IPS-15b (cell line): ENCODE measurements around the gene ATP2C2.
"Not testable (repeated sequence)": the region's sequence is repeated elsewhere in the genome, so short reads cannot be mapped to it uniquely, and the experiment has no call there.

Experiments used
- H3K27me3 ChIP-seq: one replicate; pipeline ENCODE4 v1.6.1; 2013; ENCODE audit warnings: low read length; ENCODE audit not compliant: control insufficient read depth, insufficient read depth
- H3K36me3 ChIP-seq: one replicate; pipeline ENCODE4 v1.6.1; 2013; ENCODE audit warnings: low read length; ENCODE audit not compliant: control insufficient read depth, insufficient read depth
- H3K4me1 ChIP-seq: one replicate; pipeline ENCODE4 v1.6.1; 2013; ENCODE audit warnings: mild to moderate bottlenecking, low read length; ENCODE audit not compliant: control insufficient read depth, insufficient read depth
- H3K4me3 ChIP-seq: one replicate; pipeline ENCODE4 v1.5.1; 2013; ENCODE audit warnings: low read depth, low read length
- H3K9ac ChIP-seq: one replicate; pipeline ENCODE4 v1.6.1; 2013; ENCODE audit warnings: low read depth, mild to moderate bottlenecking, low read length
- H3K9me3 ChIP-seq: one replicate; pipeline ENCODE4 v1.6.1; 2013; ENCODE audit warnings: mild to moderate bottlenecking, low read length; ENCODE audit not compliant: control insufficient read depth, insufficient read depth

ATP2C2 gene

DNA sequence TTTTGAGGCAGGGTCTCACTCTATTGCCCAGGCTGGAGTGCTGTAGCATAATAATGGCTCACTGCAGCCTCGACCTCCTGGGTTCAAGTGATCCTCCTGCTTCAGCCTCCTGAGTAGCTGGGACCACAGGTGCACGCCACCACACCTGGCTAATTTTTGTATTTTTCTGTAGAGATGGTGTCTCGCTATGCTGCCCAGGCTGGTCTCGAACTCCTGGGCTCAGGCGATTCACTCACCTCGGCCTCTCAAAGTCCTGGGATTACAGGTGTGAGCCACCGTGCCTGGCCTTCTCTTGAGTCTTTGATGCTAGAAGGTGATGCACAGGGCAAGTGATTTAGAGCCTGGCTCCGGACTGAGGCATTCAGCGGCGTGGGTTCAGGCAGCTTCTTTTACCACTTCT, 24.5 kb upstream of the ATP2C2 start:
- not testable (repeated sequence) for H3K27me3 ChIP-seq, H3K9me3 ChIP-seq, H3K9ac ChIP-seq, H3K36me3 ChIP-seq, H3K4me1 ChIP-seq, H3K4me3 ChIP-seq

DNA sequence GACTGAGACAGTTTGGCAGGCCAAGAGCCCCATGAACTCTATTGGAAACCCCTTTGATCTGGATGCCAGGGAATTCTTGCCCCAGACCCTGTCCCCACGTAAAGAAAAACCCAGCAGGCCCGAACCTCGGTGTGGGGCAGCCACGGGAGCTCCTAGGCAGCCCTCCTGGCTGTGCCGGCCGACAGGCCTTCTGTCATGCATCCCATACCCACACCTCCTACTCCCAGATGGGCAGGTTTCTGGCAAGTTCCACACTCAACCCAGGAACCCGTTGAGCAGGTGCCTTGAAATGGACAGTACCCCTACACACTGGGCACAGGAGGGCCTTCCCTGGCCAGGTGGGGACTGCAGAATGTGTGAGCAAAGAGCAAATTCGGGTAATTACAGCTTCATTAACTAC, 23.6 kb upstream of the ATP2C2 start:
- no peak overlapping the region for H3K9ac ChIP-seq
- no peak overlapping the region for H3K4me3 ChIP-seq
- no peaks in the 10 kb centered on the region for H3K27me3 ChIP-seq
- H3K4me1 ChIP-seq, result no peaks in the 10 kb centered on the region
- no peaks in the 10 kb centered on the region for H3K9me3 ChIP-seq
- no peaks in the 10 kb centered on the region for H3K36me3 ChIP-seq

DNA sequence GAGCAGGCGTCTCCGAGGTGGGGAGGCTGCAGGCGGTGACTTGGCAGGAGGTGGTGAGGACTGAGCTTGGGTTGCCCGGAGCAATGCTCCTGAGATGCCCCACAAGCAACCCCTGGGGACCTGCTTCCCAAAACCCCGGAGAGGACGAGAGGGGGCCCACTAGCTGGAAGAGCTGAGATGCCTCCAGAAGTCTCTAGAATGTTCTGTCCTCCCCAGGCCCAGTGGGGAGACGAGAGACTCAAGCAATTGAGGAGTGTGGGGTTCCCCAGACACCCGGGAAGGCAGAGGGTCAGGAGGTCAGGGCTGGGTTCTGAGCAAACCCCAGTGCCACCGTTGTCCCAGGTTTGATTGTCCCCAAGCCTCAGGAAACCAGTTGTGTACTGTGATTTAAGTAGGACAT, 21.2 kb upstream of the ATP2C2 start:
- H3K36me3 ChIP-seq, result no peaks in the 10 kb centered on the region
- no peak overlapping the region for H3K9ac ChIP-seq
- H3K9me3 ChIP-seq, result no peaks in the 10 kb centered on the region
- no peaks in the 10 kb centered on the region for H3K27me3 ChIP-seq
- no peak overlapping the region for H3K4me3 ChIP-seq
- no peaks in the 10 kb centered on the region for H3K4me1 ChIP-seq

DNA sequence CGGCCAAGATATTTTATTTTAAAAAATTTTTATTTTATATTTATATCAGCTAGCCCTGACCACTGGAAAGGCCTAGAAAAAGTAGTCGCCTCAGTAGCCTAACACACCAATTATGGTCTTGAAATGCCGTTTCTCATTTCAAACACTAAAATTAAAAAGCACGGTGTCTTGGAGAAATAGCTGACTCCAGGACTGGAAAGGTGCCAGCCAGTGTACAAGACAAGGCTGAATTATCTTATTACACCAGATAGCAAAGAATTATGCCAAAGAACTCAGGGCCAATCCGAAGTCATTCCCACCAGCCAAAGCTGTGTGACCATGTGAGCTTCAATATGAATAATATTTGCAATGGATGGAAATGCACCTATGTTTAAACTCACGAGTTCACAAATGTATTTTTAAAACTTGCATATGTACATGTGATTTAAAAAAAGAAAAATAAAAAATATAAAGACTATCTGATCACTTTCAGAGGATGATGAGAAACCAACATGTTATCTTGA, 19.9 kb upstream of the ATP2C2 start:
- no peaks in the 10 kb centered on the region for H3K9me3 ChIP-seq
- H3K36me3 ChIP-seq, result no peaks in the 10 kb centered on the region
- no peak overlapping the region for H3K4me3 ChIP-seq
- H3K9ac ChIP-seq, result no peak overlapping the region
- no peaks in the 10 kb centered on the region for H3K27me3 ChIP-seq
- H3K4me1 ChIP-seq, result no peaks in the 10 kb centered on the region

DNA sequence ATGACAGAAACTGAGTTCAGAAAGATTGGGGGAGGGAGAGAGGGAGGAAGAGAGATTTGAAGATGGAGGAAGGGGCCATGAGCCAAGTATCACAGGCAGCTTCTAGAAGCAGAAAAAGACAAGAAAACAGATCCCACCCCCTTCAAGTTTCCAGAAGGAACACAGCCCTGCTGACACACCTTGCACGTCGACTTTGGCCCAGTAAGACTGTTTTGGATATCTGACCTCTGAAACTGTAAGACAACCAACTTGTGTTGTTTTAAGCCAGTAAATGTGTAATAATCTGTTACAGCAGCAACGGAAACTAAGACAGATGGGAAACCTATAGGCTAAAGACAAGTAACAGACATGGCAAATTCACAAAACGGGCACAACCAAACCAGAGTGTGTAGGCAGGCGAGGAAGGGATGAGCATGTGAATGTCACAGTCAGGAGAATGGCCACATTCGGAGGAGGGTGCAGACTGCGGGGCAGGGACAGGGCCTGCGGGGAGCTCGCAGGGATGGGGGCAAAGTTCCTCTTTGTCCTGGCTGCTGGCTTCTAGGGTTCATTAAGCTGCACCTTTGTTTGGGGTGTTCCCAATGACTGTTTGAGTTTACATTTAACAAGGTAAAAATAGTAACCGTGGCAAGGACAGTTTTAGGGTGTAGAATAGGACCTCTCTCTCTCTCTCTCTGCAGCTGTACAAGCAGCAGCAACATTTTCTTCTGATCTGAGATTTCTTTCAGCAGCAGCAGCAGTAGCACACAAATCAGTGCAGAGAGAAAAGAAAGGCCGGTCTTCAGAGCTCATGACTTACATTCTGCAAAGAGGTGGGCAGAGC, 18.3 kb upstream of the ATP2C2 start:
- Histone ChIP-seq H3K27me3 (no peaks in the 10 kb centered on the region), H3K9ac (no peak overlapping the region), H3K36me3 (no peaks in the 10 kb centered on the region), H3K4me3 (no peak overlapping the region), H3K9me3 (no peaks in the 10 kb centered on the region), H3K4me1 (no peaks in the 10 kb centered on the region)

DNA sequence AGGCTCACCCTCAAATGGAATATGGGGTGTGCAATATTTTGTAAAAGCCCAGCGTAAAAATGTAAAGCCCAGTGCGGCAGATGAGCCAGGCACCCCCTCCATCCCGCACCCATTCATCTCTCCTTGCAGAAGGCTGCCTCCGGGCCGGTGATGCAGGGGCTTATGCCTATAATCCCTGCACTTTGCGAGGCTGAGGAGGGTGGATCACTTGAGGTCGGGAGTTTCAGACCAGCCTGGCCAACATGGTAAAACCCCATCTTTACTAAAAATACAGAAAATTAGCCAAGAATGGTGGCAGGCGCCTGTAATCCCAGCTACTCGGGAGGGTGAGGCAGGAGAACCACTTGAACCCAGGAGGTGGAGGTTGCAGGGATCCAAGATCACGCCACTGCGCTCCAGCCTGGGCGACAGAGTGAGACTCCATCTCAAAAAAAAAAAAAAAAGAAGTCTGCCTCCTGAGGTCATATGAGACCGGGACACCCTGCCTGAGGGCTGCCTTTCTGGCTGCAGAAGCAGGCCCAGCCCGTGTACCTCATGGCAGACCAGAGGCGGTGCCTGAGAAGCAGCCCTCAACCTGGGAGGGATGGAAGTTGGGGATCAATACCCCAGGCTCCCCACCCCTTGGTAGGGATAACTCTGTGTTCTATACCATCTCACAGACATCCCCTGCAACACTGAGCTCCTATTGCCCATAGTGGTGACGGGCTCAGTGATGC, 17.5 kb upstream of the ATP2C2 start:
- Histone ChIP-seq H3K27me3 (no peaks in the 10 kb centered on the region), H3K4me1 (no peaks in the 10 kb centered on the region), H3K4me3 (no peak overlapping the region), H3K9ac (no peak overlapping the region), H3K9me3 (no peaks in the 10 kb centered on the region), H3K36me3 (no peaks in the 10 kb centered on the region)

DNA sequence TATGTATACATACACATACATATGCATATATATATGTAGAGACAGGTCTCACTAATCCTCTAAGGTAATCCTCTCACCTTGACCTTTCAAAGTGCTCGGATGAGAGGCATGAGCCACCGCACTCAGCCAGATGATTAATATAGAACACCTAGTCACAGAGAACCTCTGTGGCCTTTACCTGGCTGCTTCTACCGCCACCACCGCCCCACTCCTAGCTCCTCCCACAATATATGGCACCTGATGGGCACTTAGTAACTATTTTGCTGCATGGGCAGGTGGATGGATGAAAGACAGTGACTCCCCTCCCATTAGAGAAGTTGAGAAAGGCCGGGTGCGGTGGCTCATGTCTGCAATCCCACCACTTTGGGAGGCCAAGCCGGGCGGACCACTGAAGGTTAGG, 16.7 kb upstream of the ATP2C2 start:
- H3K36me3 ChIP-seq, result no peaks in the 10 kb centered on the region
- H3K4me1 ChIP-seq, result no peaks in the 10 kb centered on the region
- H3K9me3 ChIP-seq, result no peaks in the 10 kb centered on the region
- no peak overlapping the region for H3K9ac ChIP-seq
- no peaks in the 10 kb centered on the region for H3K27me3 ChIP-seq
- no peak overlapping the region for H3K4me3 ChIP-seq

DNA sequence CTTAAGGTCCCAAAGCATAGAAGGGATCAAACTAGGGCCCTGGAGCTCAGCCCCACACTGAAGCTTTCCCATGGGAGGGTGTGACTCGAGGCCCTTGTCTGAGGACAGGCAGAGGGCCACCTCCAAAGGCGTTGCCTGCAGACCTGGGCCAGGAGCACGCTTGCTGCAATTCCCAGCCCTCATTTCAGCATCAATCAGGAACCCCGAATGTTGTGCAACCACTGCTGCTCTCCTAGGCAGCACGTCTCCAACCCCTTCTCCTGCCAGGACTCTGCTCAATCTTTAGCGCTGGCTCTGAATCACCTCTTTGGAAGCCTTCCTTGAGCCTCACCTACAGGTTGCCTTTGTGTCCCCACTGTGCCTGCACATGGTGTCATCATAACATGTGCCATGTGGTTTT, 14.0 kb upstream of the ATP2C2 start:
- no peaks in the 10 kb centered on the region for H3K9me3 ChIP-seq
- H3K4me1 ChIP-seq, result no peaks in the 10 kb centered on the region
- no peaks in the 10 kb centered on the region for H3K36me3 ChIP-seq
- no peak overlapping the region for H3K4me3 ChIP-seq
- H3K27me3 ChIP-seq, result no peaks in the 10 kb centered on the region
- H3K9ac ChIP-seq, result no peak overlapping the region

DNA sequence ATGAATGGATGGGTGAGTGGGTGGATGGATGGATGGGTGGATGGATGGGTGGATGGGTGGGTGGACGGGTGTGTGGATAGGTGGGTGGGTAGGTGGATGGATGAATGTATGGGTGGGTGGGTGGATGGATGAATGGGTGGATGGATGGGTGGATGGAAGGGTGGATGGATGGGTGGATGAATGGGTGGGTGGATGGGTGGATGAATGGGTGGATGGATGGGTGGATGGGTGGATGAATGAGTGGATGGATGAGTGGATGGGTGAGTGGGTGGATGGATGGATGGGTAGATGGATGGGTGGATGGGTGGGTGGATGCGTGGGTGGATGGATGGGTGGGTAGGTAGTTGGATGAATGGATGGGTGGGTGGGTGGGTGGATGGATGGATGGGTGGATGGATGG, 13.2 kb upstream of the ATP2C2 start:
- H3K27me3 ChIP-seq, result no peaks in the 10 kb centered on the region

DNA sequence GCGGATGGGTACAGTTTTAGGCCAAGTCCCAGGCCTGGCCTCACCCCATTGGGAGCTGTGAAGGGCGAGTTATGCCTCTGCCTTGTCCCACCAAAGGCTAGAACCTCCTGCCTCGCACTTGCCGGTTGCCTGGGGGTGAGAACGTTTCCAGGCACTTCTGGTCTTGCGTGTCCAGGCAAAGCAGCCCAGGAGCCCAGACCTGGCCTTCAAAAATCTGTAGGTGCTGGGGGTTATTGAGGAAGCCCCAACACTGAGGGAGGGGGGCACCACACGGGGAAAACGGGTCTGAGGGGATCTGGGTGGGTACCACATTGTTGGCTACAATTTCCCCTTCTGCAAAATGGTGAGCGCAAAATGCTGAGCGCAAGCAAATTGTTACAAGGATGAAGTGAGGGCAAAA, 12.2 kb upstream of the ATP2C2 start:
- no peaks in the 10 kb centered on the region for H3K27me3 ChIP-seq
- H3K9ac ChIP-seq, result no peak overlapping the region
- H3K9me3 ChIP-seq, result no peaks in the 10 kb centered on the region
- H3K4me1 ChIP-seq, result no peaks in the 10 kb centered on the region
- H3K4me3 ChIP-seq, result no peak overlapping the region
- H3K36me3 ChIP-seq, result no peaks in the 10 kb centered on the region

More for the DNA sequence above, 13.2 kb upstream of the ATP2C2 start:
- Histone ChIP-seq H3K4me3 (no peak overlapping the region), H3K36me3 (no peaks in the 10 kb centered on the region), H3K4me1 (no peaks in the 10 kb centered on the region), H3K9ac (no peak overlapping the region), H3K9me3 (no peaks in the 10 kb centered on the region)

DNA sequence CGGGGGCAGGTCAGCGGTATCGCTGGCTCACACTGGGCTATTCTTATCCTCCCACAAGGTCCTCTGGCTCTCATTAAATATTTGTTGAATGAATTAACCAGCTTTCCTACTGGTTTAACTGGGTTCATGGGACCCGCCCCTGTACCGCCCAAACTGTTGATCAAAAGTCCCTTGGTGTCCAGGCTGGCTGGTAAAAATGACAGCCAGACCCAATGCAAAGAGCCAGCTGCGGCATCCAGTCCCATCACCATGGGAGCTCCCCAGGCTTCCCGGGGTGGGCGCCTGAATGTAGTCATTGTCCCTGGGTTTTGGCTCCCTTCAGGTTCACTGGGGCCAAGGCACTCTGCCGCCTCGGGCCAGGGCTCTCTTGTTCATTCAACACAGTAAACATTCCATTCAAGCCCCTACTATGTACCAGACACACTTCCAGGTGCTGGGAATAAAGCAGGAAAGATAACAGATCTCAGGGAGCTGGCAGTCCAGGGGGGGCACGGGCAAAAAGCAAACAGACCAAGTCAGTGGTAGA, 11.7 kb upstream of the ATP2C2 start:
- no peaks in the 10 kb centered on the region for H3K27me3 ChIP-seq
- no peaks in the 10 kb centered on the region for H3K4me1 ChIP-seq
- no peaks in the 10 kb centered on the region for H3K36me3 ChIP-seq
- no peak overlapping the region for H3K4me3 ChIP-seq
- no peaks in the 10 kb centered on the region for H3K9me3 ChIP-seq
- H3K9ac ChIP-seq, result no peak overlapping the region

DNA sequence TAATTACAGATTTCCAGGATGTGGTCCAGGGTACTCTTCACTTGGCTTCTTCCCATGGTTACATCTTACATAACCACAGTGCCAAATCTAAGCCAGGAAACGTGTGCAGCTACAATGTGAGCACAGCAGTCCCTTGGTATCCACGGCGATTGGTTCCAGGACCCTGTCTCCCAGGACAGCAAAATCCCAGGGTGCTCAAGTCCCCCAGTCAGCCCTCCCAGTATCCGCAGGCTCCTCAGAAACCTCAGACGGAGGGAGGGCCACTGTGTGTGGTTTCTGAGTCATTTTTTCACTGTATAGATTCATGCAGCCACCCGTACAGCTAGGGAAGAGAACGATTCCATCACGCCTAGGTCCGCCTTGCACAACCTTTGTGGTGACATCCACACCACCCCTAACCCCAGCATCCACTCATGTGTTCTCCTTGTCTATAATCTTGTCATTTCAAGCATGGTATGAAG, 11.1 kb upstream of the ATP2C2 start:
- no peaks in the 10 kb centered on the region for H3K27me3 ChIP-seq
- no peaks in the 10 kb centered on the region for H3K4me1 ChIP-seq
- no peak overlapping the region for H3K4me3 ChIP-seq
- H3K36me3 ChIP-seq, result no peaks in the 10 kb centered on the region
- H3K9ac ChIP-seq, result no peak overlapping the region
- H3K9me3 ChIP-seq, result no peaks in the 10 kb centered on the region
